ENCODE data around the gene PSD2. TPM values are rescaled to one million over a fixed set of nuclear protein-coding genes. Genes with fewer than 3 reads are reported as not detected.

The PSD2 gene
- total RNA-seq, 1 experiment from 2014 or later, result 0.22 TPM

DNA sequence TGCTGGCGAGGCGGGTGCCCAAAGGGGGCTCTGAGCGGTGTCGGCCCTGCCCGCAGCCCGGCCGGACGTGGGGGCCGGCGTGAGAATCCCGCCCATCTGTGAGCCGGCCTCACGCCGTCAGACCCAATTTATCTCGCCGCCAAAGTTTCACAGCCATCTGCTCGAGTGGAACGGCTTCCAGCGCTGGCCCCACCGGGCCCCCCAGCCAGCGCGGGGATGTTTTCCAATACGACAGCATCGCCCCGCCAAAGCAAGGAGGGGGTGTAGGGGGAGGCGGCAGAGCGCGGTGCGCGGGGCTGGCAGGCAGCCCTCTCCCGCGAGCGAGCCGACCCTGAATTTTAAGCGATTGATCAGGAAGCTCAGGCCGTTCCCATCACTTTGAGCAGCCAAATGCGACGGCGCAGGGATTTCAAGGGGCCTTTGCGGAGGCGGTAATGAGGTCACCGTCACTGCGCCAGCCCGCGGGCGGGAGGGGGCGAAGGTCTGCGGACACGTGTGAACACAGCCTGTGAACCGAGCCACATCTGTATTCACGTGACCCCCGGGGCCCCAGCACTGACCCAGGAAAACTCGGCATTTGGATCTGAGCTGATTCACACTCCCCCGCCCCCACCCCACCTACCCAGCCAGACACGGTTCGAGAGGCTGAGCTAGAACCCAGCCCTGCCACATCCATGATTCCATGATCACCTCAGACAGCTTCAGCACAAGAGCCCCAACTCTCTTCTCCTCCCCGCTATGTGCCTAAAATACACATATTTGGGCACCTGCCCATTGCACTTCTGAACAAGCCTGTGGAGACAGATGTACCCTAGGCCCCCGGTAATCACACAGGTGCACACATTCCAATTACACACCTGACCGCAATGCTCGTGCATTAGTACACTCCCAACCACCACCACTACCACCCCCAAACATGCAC, 47.8 kb upstream of the PSD2 start:
- Histone ChIP-seq H3K23me2 (ENCODE audit: insufficient read length, low read depth, low read length, poor library complexity, severe bottlenecking) (peaks cover 27% of the 10 kb centered on the region), H2AFZ (ENCODE audit: low read length) (no peak overlapping the region), H3K79me2 (ENCODE audit: insufficient read depth, low read length) (no peaks in the 10 kb centered on the region), H4K5ac (ENCODE audit: insufficient read length, low read depth, low read length) (no peak overlapping the region), H3K56ac (ENCODE audit: insufficient read length, low read depth, low read length) (no peak overlapping the region), H3K4me2 (ENCODE audit: insufficient read depth, insufficient read length, low read length) (peak overlapping the region; percentile 68), H2AK5ac (ENCODE audit: insufficient read length, low read length) (no peak overlapping the region), H2BK5ac (ENCODE audit: insufficient read length, low read length) (no peak overlapping the region), H3K27me3 (ENCODE audit: insufficient read depth, low read length) (peaks cover 25% of the 10 kb centered on the region), H3K9ac (ENCODE audit: extremely low read depth, insufficient read length, low read length) (no peak overlapping the region), H3K27ac (ENCODE audit: insufficient read length, low read depth, low read length) (no peak overlapping the region), H2BK12ac (ENCODE audit: insufficient read length, low read depth, low read length) (no peak overlapping the region), H3K4ac (ENCODE audit: low read depth, low read length) (no peak overlapping the region), H3K9me3 (ENCODE audit: control insufficient read depth, low read depth, low read length) (no peaks in the 10 kb centered on the region), H4K91ac (ENCODE audit: insufficient read length, low read depth, low read length) (no peak overlapping the region), H2BK20ac (ENCODE audit: low read depth, low read length, poor library complexity, severe bottlenecking) (no peak overlapping the region), H4K20me1 (ENCODE audit: control insufficient read depth, insufficient read depth, insufficient read length) (no peaks in the 10 kb centered on the region), H3K79me1 (ENCODE audit: insufficient read depth, low read depth, low read length, poor library complexity, severe bottlenecking) (no peaks in the 10 kb centered on the region), H3K4me1 (ENCODE audit: insufficient read depth, low read length) (peaks cover 3% of the 10 kb centered on the region; the same call in 1 of the 2 replicates), H2BK120ac (ENCODE audit: low read depth, low read length, poor library complexity, severe bottlenecking) (no peak overlapping the region), H4K8ac (replicated peaks; ENCODE audit: insufficient read length, low read depth, low read length) (no peak overlapping the region), H3K18ac (ENCODE audit: insufficient read length, low read depth, low read length) (no peak overlapping the region), H2BK15ac (ENCODE audit: low read depth, low read length) (no peak overlapping the region), H3K14ac (ENCODE audit: insufficient read depth, low read length) (peak overlapping the region; percentile 37; the same call in 1 of the 2 replicates), H3K23ac (ENCODE audit: insufficient read length, low read depth, low read length) (no peak overlapping the region), H3T11ph (ENCODE audit: low read length) (no peak overlapping the region)
- Mint-ChIP-seq H3K36me3 (ENCODE audit: insufficient read depth in 1 of 3, low read depth in 3 of 3) (no peaks in the 10 kb centered on the region; a peak in 1 of 7 replicates), H3K27ac (no peak overlapping the region; a peak in 1 of 7 replicates), H3K4me1 (peaks cover 44 to 46% of the 10 kb centered on the region in 2 experiments), H3K9me3 (peaks cover 0 to 3% of the 10 kb centered on the region in 2 experiments; a peak in 2 of 5 replicates), H3K27me3 (ENCODE audit: low read depth) (peaks cover 86% of the 10 kb centered on the region), H3K4me3 (peak overlapping the region; percentile 47 to 83)
- no CpG with 5 or more reads among the region's 60 CpGs for WGBS (ENCODE audit: extremely low coverage, insufficient read length, low lambda C conversion rate)
- TF ChIP-seq, protein P1, sequence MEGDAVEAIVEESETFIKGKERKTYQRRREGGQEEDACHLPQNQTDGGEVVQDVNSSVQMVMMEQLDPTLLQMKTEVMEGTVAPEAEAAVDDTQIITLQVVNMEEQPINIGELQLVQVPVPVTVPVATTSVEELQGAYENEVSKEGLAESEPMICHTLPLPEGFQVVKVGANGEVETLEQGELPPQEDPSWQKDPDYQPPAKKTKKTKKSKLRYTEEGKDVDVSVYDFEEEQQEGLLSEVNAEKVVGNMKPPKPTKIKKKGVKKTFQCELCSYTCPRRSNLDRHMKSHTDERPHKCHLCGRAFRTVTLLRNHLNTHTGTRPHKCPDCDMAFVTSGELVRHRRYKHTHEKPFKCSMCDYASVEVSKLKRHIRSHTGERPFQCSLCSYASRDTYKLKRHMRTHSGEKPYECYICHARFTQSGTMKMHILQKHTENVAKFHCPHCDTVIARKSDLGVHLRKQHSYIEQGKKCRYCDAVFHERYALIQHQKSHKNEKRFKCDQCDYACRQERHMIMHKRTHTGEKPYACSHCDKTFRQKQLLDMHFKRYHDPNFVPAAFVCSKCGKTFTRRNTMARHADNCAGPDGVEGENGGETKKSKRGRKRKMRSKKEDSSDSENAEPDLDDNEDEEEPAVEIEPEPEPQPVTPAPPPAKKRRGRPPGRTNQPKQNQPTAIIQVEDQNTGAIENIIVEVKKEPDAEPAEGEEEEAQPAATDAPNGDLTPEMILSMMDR (conservative IDR thresholded peaks at IDR 0.05), result no peak
- peak; percentile 60 for DNase-seq

All from H9 (cell line).